ENCODE results near the gene MXD3.
"Not testable (repeated sequence)": the region's sequence is repeated elsewhere in the genome, so short reads cannot be mapped to it uniquely, and the experiment has no call there.

Gene MXD3

DNA sequence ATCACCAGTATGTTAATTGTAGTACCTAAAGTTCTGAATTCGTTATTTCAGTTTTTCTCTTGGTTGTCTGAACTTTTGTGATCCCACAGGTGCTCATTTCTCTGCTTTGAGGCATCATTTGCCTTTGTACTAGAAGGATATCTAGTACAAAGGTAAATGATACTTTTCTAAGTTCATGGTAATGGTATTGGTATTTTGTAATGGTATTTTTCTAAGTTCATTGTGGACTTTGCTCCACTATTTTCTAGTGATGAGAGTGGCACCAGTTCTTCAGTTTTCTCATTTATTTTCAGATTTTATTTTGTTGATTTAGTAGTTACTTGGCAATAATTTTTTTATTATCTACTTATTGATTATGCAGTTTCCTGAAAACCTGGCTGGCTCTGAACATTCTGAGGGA lies 50.2 kb downstream of the MXD3 start:
- Mint-ChIP-seq H3K4me1 (ENCODE audit: low read depth) (peaks cover 3% of the 10 kb centered on the region), H3K36me3 (ENCODE audit: low read depth) (peaks cover 41% of the 10 kb centered on the region), H3K9me3 (no peaks in the 10 kb centered on the region), H3K4me3 (no peak overlapping the region), H3K27ac (no peak overlapping the region), H3K27me3 (ENCODE audit: low read depth) (no peaks in the 10 kb centered on the region)

DNA sequence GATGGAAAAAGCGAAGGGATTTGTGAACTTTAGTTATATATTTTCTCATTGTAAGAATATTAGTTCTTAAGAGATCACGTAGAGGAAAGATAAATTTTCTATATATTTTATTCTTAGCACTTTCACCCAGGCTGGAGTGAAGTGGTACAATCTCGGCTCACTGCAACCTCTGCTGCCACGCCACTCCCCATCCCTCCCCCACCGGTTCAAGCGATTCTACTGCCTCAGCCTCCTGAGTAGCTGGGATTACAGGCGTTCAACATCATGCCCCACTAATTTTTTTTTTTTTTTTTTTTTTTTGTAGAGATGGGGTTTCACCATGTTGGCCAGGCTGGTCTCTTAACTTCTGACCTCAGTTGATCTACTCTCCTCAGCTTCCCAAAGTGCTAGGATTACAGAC lies 50.7 kb downstream of the MXD3 start:
- Mint-ChIP-seq H3K27ac (no peak overlapping the region), H3K27me3 (ENCODE audit: low read depth) (no peaks in the 10 kb centered on the region), H3K4me1 (ENCODE audit: low read depth) (peaks cover 6% of the 10 kb centered on the region), H3K36me3 (ENCODE audit: low read depth) (peaks cover 39% of the 10 kb centered on the region), H3K4me3 (no peak overlapping the region), H3K9me3 (no peaks in the 10 kb centered on the region)

DNA sequence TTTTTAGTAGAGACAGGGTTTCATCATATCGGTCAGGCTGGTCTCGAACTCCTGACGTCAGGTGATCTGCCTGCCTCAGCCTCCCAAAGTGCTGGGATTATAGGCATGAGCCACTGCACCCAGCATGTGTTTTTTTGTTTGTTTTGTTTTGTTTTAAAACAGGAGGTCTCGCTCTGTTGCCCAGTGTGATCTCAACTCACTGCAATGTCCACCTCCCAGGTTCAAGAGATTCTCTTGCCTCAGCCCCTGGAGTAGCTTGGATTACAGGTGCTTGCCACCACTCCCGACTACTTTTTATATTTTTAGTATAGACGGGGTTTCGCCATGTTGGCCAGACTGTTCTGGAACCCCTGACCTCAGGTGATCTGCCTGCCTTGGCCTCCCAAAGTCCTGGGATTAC lies 53.0 kb downstream of the MXD3 start:
- H3K4me1 Mint-ChIP-seq (ENCODE audit: low read depth): peaks cover 16% of the 10 kb centered on the region
- H3K9me3 Mint-ChIP-seq; H3K27ac Mint-ChIP-seq; H3K4me3 Mint-ChIP-seq; H3K27me3 Mint-ChIP-seq (ENCODE audit: low read depth): not testable (repeated sequence)
- peaks cover 48% of the 10 kb centered on the region for H3K36me3 Mint-ChIP-seq (ENCODE audit: low read depth)
